ENCODE data around the gene ZNF213. TPM values are rescaled to one million over a fixed set of nuclear protein-coding genes. Genes with fewer than 3 reads are reported as not detected.
"Not testable (repeated sequence)": the region's sequence is repeated elsewhere in the genome, so short reads cannot be mapped to it uniquely, and the experiment has no call there.

Gene ZNF213
- total RNA-seq, 1 donor from 2014 or later, result 4.2 TPM

GRCh38 chr16:3180445-3180878 lies 45.6 kb downstream of the ZNF213 start:
- Histone ChIP-seq H3K36me3 (ENCODE audit: control insufficient read depth in 3 of 3, insufficient read depth in 3 of 3, low read length in 3 of 3) (no peaks in the 10 kb centered on the region), H3K9ac (ENCODE audit: low read depth in 1 of 3, low read length in 3 of 3) (no peak overlapping the region), H3K4me1 (ENCODE audit: control insufficient read depth in 3 of 3, insufficient read depth in 3 of 3, low read length in 3 of 3) (peaks cover 0 to 5% (median 4%) of the 10 kb centered on the region in 3 donors), H3K27me3 (ENCODE audit: control insufficient read depth in 3 of 3, insufficient read depth in 3 of 3, low read length in 3 of 3) (peaks cover 77 to 84% (median 80%) of the 10 kb centered on the region in 3 donors), H3K4me3 (ENCODE audit: low read length in 3 of 3) (no peak overlapping the region), H3K27ac (ENCODE audit: low read depth, low read length) (no peak overlapping the region), H3K9me3 (ENCODE audit: control insufficient read depth in 3 of 3, low read length in 3 of 3) (no peaks in the 10 kb centered on the region)

- H3K9ac ChIP-seq (ENCODE audit: low read depth in 1 of 3, low read length in 3 of 3); H3K36me3 ChIP-seq (ENCODE audit: control insufficient read depth in 3 of 3, insufficient read depth in 3 of 3, low read length in 3 of 3); H3K4me1 ChIP-seq (ENCODE audit: control insufficient read depth in 3 of 3, insufficient read depth in 3 of 3, low read length in 3 of 3); H3K27ac ChIP-seq (ENCODE audit: low read depth, low read length); H3K9me3 ChIP-seq (ENCODE audit: control insufficient read depth in 3 of 3, low read length in 3 of 3); H3K4me3 ChIP-seq (ENCODE audit: low read length in 3 of 3): not testable (repeated sequence)
- H3K27me3 ChIP-seq (ENCODE audit: control insufficient read depth in 3 of 3, insufficient read depth in 3 of 3, low read length in 3 of 3), result peaks cover 75 to 83% (median 79%) of the 10 kb centered on the region in 3 donors
These were observed 47.4 kb downstream of the ZNF213 start for GRCh38 chr16:3182293-3182607.

- H3K36me3 ChIP-seq (ENCODE audit: control insufficient read depth in 3 of 3, insufficient read depth in 3 of 3, low read length in 3 of 3), result no peaks in the 10 kb centered on the region
- H3K9me3 ChIP-seq (ENCODE audit: control insufficient read depth in 3 of 3, low read length in 3 of 3), result peaks cover 0 to 5% (median 0%) of the 10 kb centered on the region in 3 donors
- H3K27ac ChIP-seq (ENCODE audit: low read depth, low read length), result no peak overlapping the region
- no peak overlapping the region for H3K9ac ChIP-seq (ENCODE audit: low read depth in 1 of 3, low read length in 3 of 3)
- peaks cover 74 to 84% (median 80%) of the 10 kb centered on the region in 3 donors for H3K27me3 ChIP-seq (ENCODE audit: control insufficient read depth in 3 of 3, insufficient read depth in 3 of 3, low read length in 3 of 3)
- H3K4me1 ChIP-seq (ENCODE audit: control insufficient read depth in 3 of 3, insufficient read depth in 3 of 3, low read length in 3 of 3), result peaks cover 0 to 5% (median 4%) of the 10 kb centered on the region in 3 donors
- H3K4me3 ChIP-seq (ENCODE audit: low read length in 3 of 3), result peak overlapping the region in 1 of 3 donors; percentile 22
These were observed 48.0 kb downstream of the ZNF213 start for GRCh38 chr16:3182608-3183444.

GRCh38 chr16:3183445-3184139 lies 48.8 kb downstream of the ZNF213 start:
- Histone ChIP-seq H3K27ac (ENCODE audit: low read depth, low read length) (no peak overlapping the region), H3K27me3 (ENCODE audit: control insufficient read depth in 3 of 3, insufficient read depth in 3 of 3, low read length in 3 of 3) (peaks cover 73 to 85% (median 81%) of the 10 kb centered on the region in 3 donors)

GRCh38 chr16:3186946-3187690 lies 52.3 kb downstream of the ZNF213 start:
- Histone ChIP-seq H3K27me3 (ENCODE audit: control insufficient read depth in 3 of 3, insufficient read depth in 3 of 3, low read length in 3 of 3) (peaks cover 76 to 89% (median 86%) of the 10 kb centered on the region in 3 donors), H3K9ac (ENCODE audit: low read depth in 1 of 3, low read length in 3 of 3) (no peak overlapping the region), H3K4me1 (ENCODE audit: control insufficient read depth in 3 of 3, insufficient read depth in 3 of 3, low read length in 3 of 3) (peaks cover 12 to 14% (median 14%) of the 10 kb centered on the region in 3 donors), H3K4me3 (ENCODE audit: low read length in 3 of 3) (no peak overlapping the region), H3K27ac (ENCODE audit: low read depth, low read length) (no peak overlapping the region), H3K9me3 (ENCODE audit: control insufficient read depth in 3 of 3, low read length in 3 of 3) (peaks cover 0 to 5% (median 0%) of the 10 kb centered on the region in 3 donors), H3K36me3 (ENCODE audit: control insufficient read depth in 3 of 3, insufficient read depth in 3 of 3, low read length in 3 of 3) (no peaks in the 10 kb centered on the region)

More at GRCh38 chr16:3183445-3184139, 48.8 kb downstream of the ZNF213 start:
- H3K4me3 ChIP-seq (ENCODE audit: low read length in 3 of 3), result no peak overlapping the region
- peaks cover 0 to 5% (median 0%) of the 10 kb centered on the region in 3 donors for H3K9me3 ChIP-seq (ENCODE audit: control insufficient read depth in 3 of 3, low read length in 3 of 3)
- H3K36me3 ChIP-seq (ENCODE audit: control insufficient read depth in 3 of 3, insufficient read depth in 3 of 3, low read length in 3 of 3), result no peaks in the 10 kb centered on the region
- no peak overlapping the region for H3K9ac ChIP-seq (ENCODE audit: low read depth in 1 of 3, low read length in 3 of 3)
- H3K4me1 ChIP-seq (ENCODE audit: control insufficient read depth in 3 of 3, insufficient read depth in 3 of 3, low read length in 3 of 3), result peaks cover 5% of the 10 kb centered on the region in 3 donors

GRCh38 chr16:3187798-3188674 lies 53.2 kb downstream of the ZNF213 start, which contains the start of gene OR1F1:
OR1F1 (plus strand) TSS chr16:3188204.
- no peak within 1 kb of the TSS for H3K27ac ChIP-seq (ENCODE audit: low read depth, low read length)
- peaks cover 0 to 5% (median 0%) of the 10 kb centered on the region in 3 donors for H3K9me3 ChIP-seq (ENCODE audit: control insufficient read depth in 3 of 3, low read length in 3 of 3)
- peaks cover 76 to 86% (median 86%) of the 10 kb centered on the region in 3 donors for H3K27me3 ChIP-seq (ENCODE audit: control insufficient read depth in 3 of 3, insufficient read depth in 3 of 3, low read length in 3 of 3)
- H3K9ac ChIP-seq (ENCODE audit: low read depth in 1 of 3, low read length in 3 of 3), result no peak within 1 kb of the TSS
- peak within 1 kb of the TSS in 1 of 3 donors; percentile 3 for H3K4me3 ChIP-seq (ENCODE audit: low read length in 3 of 3)
- no peaks in the 10 kb centered on the region for H3K36me3 ChIP-seq (ENCODE audit: control insufficient read depth in 3 of 3, insufficient read depth in 3 of 3, low read length in 3 of 3)
- peaks cover 10 to 14% (median 11%) of the 10 kb centered on the region in 3 donors for H3K4me1 ChIP-seq (ENCODE audit: control insufficient read depth in 3 of 3, insufficient read depth in 3 of 3, low read length in 3 of 3)

- Histone ChIP-seq H3K4me3 (ENCODE audit: low read length in 3 of 3) (no peak overlapping the region), H3K36me3 (ENCODE audit: control insufficient read depth in 3 of 3, insufficient read depth in 3 of 3, low read length in 3 of 3) (no peaks in the 10 kb centered on the region), H3K4me1 (ENCODE audit: control insufficient read depth in 3 of 3, insufficient read depth in 3 of 3, low read length in 3 of 3) (peaks cover 7 to 14% (median 9%) of the 10 kb centered on the region in 3 donors), H3K9me3 (ENCODE audit: control insufficient read depth in 3 of 3, low read length in 3 of 3) (peaks cover 0 to 5% (median 2%) of the 10 kb centered on the region in 3 donors), H3K27me3 (ENCODE audit: control insufficient read depth in 3 of 3, insufficient read depth in 3 of 3, low read length in 3 of 3) (peaks cover 76 to 86% (median 86%) of the 10 kb centered on the region in 3 donors), H3K27ac (ENCODE audit: low read depth, low read length) (no peak overlapping the region), H3K9ac (ENCODE audit: low read depth in 1 of 3, low read length in 3 of 3) (no peak overlapping the region)
These were observed 53.8 kb downstream of the ZNF213 start for GRCh38 chr16:3188675-3188924.

- no peaks in the 10 kb centered on the region for H3K36me3 ChIP-seq (ENCODE audit: control insufficient read depth in 3 of 3, insufficient read depth in 3 of 3, low read length in 3 of 3)
- H3K27ac ChIP-seq (ENCODE audit: low read depth, low read length), result no peak overlapping the region
- H3K4me1 ChIP-seq (ENCODE audit: control insufficient read depth in 3 of 3, insufficient read depth in 3 of 3, low read length in 3 of 3), result peaks cover 7 to 14% (median 9%) of the 10 kb centered on the region in 3 donors
- no peak overlapping the region for H3K9ac ChIP-seq (ENCODE audit: low read depth in 1 of 3, low read length in 3 of 3)
- H3K27me3 ChIP-seq (ENCODE audit: control insufficient read depth in 3 of 3, insufficient read depth in 3 of 3, low read length in 3 of 3), result peaks cover 76 to 86% (median 86%) of the 10 kb centered on the region in 3 donors
- H3K4me3 ChIP-seq (ENCODE audit: low read length in 3 of 3), result peak overlapping the region in 2 of 3 donors; percentile 3 to 22
- H3K9me3 ChIP-seq (ENCODE audit: control insufficient read depth in 3 of 3, low read length in 3 of 3), result peaks cover 0 to 5% (median 3%) of the 10 kb centered on the region in 3 donors
These were observed 54.3 kb downstream of the ZNF213 start for GRCh38 chr16:3188925-3189825.
